ENCODE measurements around the gene IL18BP.

IL18BP gene

DNA sequence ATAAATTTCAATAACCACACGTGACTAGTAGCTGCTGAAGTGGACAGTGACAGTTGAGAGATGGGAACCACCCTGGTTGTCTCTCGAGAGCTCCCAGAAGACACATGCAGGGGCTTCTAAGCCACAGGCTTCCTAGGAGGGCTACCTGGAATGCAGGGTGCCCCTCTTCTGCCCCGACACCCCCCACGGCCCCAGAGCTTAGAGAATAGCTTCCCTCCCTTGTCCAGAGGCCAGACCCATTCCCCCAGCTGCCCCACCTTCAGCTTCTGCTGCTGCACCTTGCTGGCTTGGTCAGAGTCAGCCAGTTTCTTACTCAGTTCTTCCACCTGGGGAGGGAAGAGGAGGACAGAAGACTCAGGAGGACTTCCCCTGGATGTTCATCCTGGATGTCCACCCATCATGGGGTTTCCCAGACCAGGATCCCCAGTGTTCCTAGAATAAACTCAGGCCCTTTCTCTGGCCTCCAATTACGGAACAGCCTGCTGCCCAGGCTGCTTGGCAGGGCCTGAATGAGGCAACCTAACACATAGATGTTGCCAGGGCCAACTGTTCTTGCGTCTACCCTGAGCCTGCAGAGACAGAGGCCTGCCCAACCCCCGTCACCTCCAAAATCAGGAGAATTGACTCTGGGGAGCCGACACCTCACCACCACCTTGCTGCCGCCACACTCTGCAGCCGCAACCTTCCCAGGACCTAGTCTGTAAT, 12.0 kb downstream of the IL18BP start:
- H3K36me3 ChIP-seq (ENCODE audit: insufficient read depth, low read length) = peaks cover 94% of the 10 kb centered on the region
- H3K4me3 ChIP-seq = no peak overlapping the region
- no peak overlapping the region for H3K9ac ChIP-seq (ENCODE audit: insufficient read length)
- no peak for DNase-seq (ENCODE audit: low read depth, low spot score)
- H3K27ac ChIP-seq = no peak overlapping the region
- TF ChIP-seq POLR2AphosphoS5 (IDR thresholded peaks at IDR 0.05; ENCODE audit: borderline replicate concordance, low read depth, low read length) = no peak
- TF ChIP-seq EZH2 (IDR thresholded peaks at IDR 0.05) = no peak
- TF ChIP-seq FOXP2 (optimal IDR thresholded peaks at IDR 0.05; ENCODE audit: control extremely low read depth, extremely low read length, insufficient read depth) = no peak
- no peaks in the 10 kb centered on the region for H3K9me3 ChIP-seq (ENCODE audit: low read depth, low read length)

DNA sequence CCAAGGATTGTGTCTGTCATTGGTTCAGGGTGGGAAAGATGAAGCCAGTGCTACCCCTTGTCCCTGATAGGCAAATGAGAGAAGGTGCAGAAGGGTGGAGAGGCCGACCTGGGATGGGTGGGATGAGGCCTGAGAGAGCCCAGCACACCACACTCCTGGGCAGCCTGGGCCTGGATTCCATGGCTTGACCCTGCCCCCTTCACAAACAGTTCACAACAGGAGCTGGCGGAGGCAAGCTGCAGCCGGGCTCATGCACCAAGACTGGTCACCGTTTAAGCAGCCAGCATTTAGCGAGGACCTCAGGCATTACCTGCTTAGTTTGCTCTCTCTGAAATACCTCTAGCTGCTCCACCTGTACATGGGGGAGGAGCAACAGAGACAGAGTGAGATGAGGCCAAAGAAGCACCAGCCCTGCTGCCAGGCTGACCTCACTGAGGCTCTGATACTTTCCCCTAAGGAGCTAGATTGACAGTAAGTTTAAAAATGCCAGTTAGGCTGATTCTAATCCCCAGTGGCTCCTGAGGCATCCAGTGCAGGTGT, 13.5 kb downstream of the IL18BP start:
- Histone ChIP-seq H3K36me3 (ENCODE audit: insufficient read depth, low read length) (peaks cover 94% of the 10 kb centered on the region), H3K27ac (no peak overlapping the region), H3K4me3 (no peak overlapping the region), H3K9ac (ENCODE audit: insufficient read length) (no peak overlapping the region), H3K9me3 (ENCODE audit: low read depth, low read length) (no peaks in the 10 kb centered on the region)
- no peak for DNase-seq (ENCODE audit: low read depth, low spot score)
- TF ChIP-seq EZH2 (IDR thresholded peaks at IDR 0.05) = no peak
- no peak for TF ChIP-seq FOXP2 (optimal IDR thresholded peaks at IDR 0.05; ENCODE audit: control extremely low read depth, extremely low read length, insufficient read depth)
- TF ChIP-seq POLR2AphosphoS5 (IDR thresholded peaks at IDR 0.05; ENCODE audit: borderline replicate concordance, low read depth, low read length) = no peak

DNA sequence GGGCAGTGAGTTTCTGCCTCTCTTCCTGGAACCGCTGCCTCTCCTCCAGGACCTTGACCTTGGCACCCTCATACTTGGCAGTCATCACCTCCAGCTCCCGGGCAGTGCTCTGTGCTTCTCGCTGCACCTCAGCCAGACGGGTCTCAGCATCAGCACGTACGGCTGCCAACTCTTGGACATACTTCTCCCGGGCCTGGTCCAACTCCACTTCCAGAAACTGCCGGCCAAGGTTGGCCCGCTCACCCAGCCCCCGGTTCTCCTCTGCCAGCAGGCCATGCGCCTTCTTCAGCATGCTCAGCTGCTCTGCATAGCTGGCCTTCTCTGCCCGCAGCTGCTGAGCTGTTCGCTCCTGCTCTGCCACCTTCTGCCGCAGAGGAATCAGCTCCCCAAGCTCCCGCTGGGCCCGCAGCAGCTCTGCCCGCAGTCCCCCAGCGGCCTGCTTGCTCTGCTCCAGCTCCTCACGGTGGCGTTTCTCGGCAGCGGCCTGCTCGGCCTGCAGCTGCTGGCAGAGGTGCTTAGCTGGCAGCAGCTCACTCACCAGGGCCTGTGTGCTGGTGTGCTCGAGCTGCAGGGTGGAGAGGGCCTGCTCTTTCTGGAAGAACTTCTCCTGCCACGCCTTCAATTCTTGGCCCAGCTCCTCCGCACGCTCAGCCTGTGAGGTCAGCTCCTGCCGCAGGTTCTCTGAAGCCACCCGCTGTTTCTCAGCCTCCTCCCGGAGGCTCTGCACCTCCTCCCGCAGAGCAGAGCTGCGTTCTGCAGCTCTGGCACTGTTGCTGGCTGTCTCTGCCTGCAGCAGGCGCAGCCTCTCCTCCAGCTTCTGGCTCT, 14.4 kb downstream of the IL18BP start:
- no peaks in the 10 kb centered on the region for H3K9me3 ChIP-seq (ENCODE audit: low read depth, low read length)
- no peak overlapping the region for H3K4me3 ChIP-seq
- H3K9ac ChIP-seq (ENCODE audit: insufficient read length) = no peak overlapping the region
- H3K27ac ChIP-seq = no peak overlapping the region
- peaks cover 94% of the 10 kb centered on the region for H3K36me3 ChIP-seq (ENCODE audit: insufficient read depth, low read length)
- TF ChIP-seq POLR2AphosphoS5 (IDR thresholded peaks at IDR 0.05; ENCODE audit: borderline replicate concordance, low read depth, low read length) (no peak), EZH2 (IDR thresholded peaks at IDR 0.05) (no peak), FOXP2 (optimal IDR thresholded peaks at IDR 0.05; ENCODE audit: control extremely low read depth, extremely low read length, insufficient read depth) (no peak)
- no peak for DNase-seq (ENCODE audit: low read depth, low spot score)

DNA sequence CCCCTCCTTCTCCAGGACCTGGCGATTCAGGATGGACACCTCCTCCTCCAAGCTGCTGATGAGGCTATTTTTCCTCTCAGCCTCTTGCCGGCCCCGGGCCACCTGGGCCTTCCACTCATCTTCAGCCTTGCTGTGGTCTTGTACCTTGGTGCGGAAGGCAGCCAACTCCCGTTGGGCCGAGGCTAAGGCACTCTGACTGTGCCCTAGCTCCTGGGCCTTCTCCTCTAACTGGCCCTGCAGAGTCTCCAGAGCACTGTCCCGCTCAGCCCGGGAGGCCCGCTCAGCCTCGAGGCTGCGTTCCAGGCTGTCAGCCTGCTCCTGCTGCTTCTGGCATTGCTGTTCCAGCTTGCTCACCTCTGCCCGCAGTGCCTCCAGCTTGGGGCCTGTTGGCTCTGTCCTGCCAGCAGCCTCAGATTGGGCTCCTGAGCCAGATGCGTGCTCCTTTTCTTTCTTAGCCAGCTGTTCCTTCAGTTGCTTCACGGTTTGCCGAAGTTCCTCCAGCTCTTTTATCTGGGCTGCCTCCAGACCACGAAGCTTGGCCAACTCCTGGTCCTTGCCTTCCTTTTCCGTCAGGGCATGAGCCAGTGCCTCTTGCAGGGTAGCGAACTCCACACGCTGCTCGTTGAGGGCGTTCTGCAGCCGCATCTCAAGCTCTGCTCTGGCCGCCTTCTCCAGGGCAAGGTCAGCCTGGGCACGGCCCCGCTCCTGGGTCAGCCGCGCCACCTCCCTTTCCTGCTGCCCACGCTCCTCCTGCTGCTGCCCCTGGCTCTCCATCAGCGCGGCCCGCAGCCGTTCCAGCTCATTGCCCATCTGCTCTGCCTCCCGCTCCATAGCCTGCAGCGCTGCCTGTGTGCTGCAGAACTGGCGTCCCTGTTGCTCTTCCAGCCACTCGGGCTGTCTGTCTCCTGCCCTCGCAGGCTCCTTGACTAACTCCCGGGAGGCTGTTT, 15.3 kb downstream of the IL18BP start:
- Histone ChIP-seq H3K9ac (ENCODE audit: insufficient read length) (no peak overlapping the region), H3K9me3 (ENCODE audit: low read depth, low read length) (no peaks in the 10 kb centered on the region), H3K4me3 (no peak overlapping the region), H3K27ac (no peak overlapping the region), H3K36me3 (ENCODE audit: insufficient read depth, low read length) (peaks cover 95% of the 10 kb centered on the region)
- no peak for TF ChIP-seq POLR2AphosphoS5 (IDR thresholded peaks at IDR 0.05; ENCODE audit: borderline replicate concordance, low read depth, low read length)
- TF ChIP-seq EZH2 (IDR thresholded peaks at IDR 0.05) = no peak
- TF ChIP-seq FOXP2 (optimal IDR thresholded peaks at IDR 0.05; ENCODE audit: control extremely low read depth, extremely low read length, insufficient read depth) = no peak
- DNase-seq (ENCODE audit: low read depth, low spot score) = no peak

DNA sequence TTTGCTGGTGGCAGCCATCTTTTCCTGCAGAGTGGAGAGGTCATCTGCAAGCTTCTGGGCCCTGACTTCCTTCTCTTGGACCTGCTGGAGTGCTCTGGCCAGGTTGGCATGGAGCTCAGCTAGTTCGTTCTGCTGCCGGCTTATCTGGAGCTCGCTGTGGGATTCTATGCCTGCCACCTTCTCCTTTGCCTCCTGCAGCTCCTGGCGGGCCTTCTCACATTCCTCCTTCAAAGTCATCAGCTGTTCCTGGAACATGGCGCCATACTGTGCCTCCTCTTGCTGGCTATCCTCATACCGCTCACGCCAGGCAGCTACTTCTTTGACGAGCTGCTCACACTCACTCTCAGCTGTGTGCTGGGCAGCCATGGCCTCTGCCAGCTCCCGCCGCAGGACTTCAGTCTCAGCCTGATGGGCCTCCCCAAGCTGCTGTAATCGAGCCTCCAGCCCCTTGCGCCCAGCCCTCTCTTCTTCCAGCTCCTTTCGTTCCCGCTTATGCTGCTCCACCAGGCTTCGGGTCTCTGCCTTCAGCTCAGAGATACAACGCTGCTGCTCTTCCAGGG, 16.1 kb downstream of the IL18BP start:
- Histone ChIP-seq H3K27ac (no peak overlapping the region), H3K36me3 (ENCODE audit: insufficient read depth, low read length) (peaks cover 97% of the 10 kb centered on the region), H3K9me3 (ENCODE audit: low read depth, low read length) (no peaks in the 10 kb centered on the region), H3K9ac (ENCODE audit: insufficient read length) (no peak overlapping the region), H3K4me3 (no peak overlapping the region)
- no peak for TF ChIP-seq FOXP2 (optimal IDR thresholded peaks at IDR 0.05; ENCODE audit: control extremely low read depth, extremely low read length, insufficient read depth)
- no peak for TF ChIP-seq EZH2 (IDR thresholded peaks at IDR 0.05)
- TF ChIP-seq POLR2AphosphoS5 (IDR thresholded peaks at IDR 0.05; ENCODE audit: borderline replicate concordance, low read depth, low read length) = no peak
- DNase-seq (ENCODE audit: low read depth, low spot score) = no peak

DNA sequence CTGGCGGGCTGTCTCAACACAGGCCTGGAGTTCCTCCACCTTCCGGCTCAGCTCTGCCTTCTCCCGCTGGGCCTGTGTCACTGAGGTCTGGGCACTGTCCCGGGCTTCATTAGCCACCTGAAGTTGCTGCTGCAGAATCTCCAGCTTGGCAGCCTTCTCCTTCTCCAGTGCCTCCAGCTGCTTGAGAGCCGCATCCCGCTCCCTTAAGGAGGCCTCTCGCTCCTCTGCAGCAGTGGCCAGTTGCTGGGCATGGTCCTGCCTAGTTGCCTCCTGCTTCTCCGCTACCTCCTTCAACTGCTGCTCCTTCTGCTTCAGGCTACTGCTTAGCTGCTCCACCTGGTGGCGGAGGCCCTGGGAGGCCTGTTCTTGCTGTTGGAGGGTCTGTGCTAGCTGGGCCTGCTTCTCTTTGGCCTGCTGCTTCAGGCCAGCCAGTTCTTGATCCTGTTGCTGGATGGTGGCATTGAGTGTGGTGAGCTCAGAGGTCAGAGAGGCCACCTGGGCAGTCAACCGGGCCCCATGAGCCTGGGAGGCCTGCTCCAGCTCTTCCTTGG, 16.9 kb downstream of the IL18BP start:
- no peak overlapping the region for H3K27ac ChIP-seq
- no peak overlapping the region for H3K9ac ChIP-seq (ENCODE audit: insufficient read length)
- DNase-seq (ENCODE audit: low read depth, low spot score) = no peak
- no peak for TF ChIP-seq FOXP2 (optimal IDR thresholded peaks at IDR 0.05; ENCODE audit: control extremely low read depth, extremely low read length, insufficient read depth)
- TF ChIP-seq POLR2AphosphoS5 (IDR thresholded peaks at IDR 0.05; ENCODE audit: borderline replicate concordance, low read depth, low read length) = no peak
- TF ChIP-seq EZH2 (IDR thresholded peaks at IDR 0.05) = no peak
- peaks cover 98% of the 10 kb centered on the region for H3K36me3 ChIP-seq (ENCODE audit: insufficient read depth, low read length)
- H3K9me3 ChIP-seq (ENCODE audit: low read depth, low read length) = no peaks in the 10 kb centered on the region
- no peak overlapping the region for H3K4me3 ChIP-seq

DNA sequence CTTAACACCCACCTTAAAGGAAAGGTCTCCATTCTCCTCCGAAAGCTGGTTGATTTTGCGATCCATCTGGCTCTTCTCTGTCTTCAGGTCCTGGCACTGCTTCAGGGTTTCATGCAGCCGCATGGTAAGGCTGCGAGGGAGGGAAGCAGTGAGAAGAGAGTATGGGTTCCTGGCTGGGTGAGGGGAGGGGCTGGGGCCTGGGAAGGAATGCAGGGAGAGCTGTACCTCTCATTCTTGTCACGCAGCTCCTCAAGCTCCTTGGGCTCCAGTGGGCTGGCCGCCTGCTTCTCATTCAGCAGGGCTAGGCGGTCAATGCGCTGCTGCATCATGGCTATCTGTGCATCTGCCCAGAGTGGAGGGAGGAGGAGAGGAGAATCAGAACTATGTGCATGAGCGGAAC, 19.5 kb downstream of the IL18BP start:
- no peak overlapping the region for H3K27ac ChIP-seq
- no peak overlapping the region for H3K4me3 ChIP-seq
- no peaks in the 10 kb centered on the region for H3K9me3 ChIP-seq (ENCODE audit: low read depth, low read length)
- H3K36me3 ChIP-seq (ENCODE audit: insufficient read depth, low read length) = peaks cover 98% of the 10 kb centered on the region
- TF ChIP-seq EZH2 (IDR thresholded peaks at IDR 0.05) = no peak
- no peak for TF ChIP-seq FOXP2 (optimal IDR thresholded peaks at IDR 0.05; ENCODE audit: control extremely low read depth, extremely low read length, insufficient read depth)
- TF ChIP-seq POLR2AphosphoS5 (IDR thresholded peaks at IDR 0.05; ENCODE audit: borderline replicate concordance, low read depth, low read length) = no peak
- H3K9ac ChIP-seq (ENCODE audit: insufficient read length) = no peak overlapping the region
- DNase-seq (ENCODE audit: low read depth, low spot score) = no peak

Data from SK-N-MC (cell line).